ENCODE measurements around the gene THAP12. TPM values are rescaled to one million over a fixed set of nuclear protein-coding genes. Genes with fewer than 3 reads are reported as not detected.

Gene THAP12
- total and polyA plus RNA-seq, 2 experiments from 2014 or later, result 20.1 to 36.0 TPM

GRCh38 chr11:76410851-76411357 lies 30.0 kb upstream of the THAP12 start:
- Histone ChIP-seq H4K20me1 (replicated peaks; ENCODE audit: insufficient read depth) (0 out of 2 replicates have a peak, but pooled peaks cover 5% of the 10 kb centered on the region), H3K79me2 (replicated peaks; ENCODE audit: insufficient read depth) (no peaks in the 10 kb centered on the region), H3K27ac (ENCODE audit: low read depth) (no peak overlapping the region), H3K27me3 (ENCODE audit: insufficient read depth) (no peaks in the 10 kb centered on the region), H3K4me3 (no peak overlapping the region), H3K4me2 (no peak overlapping the region), H3K9me2 (ENCODE audit: insufficient read depth) (no peaks in the 10 kb centered on the region), H3K36me3 (ENCODE audit: insufficient read depth) (no peaks in the 10 kb centered on the region), H3F3A (replicated peaks; ENCODE audit: low read depth) (no peaks in the 10 kb centered on the region), H2AFZ (no peak overlapping the region), H3K4me1 (ENCODE audit: insufficient read depth) (no peaks in the 10 kb centered on the region; the same call in 1 of the 2 replicates)
- no peak overlapping the region for H3K4me3 Mint-ChIP-seq
- H3K27me3 Mint-ChIP-seq (ENCODE audit: insufficient read depth, low read depth, poor library complexity), result no peaks in the 10 kb centered on the region
- H3K27ac Mint-ChIP-seq, result no peak overlapping the region
- H3K36me3 Mint-ChIP-seq (ENCODE audit: low read depth), result no peaks in the 10 kb centered on the region
- no peak for ATAC-seq
- H3K4me1 Mint-ChIP-seq, result peaks cover 5% of the 10 kb centered on the region
- DNase-seq (ENCODE audit: low spot score), result no peak
- TF ChIP-seq EZH2 (IDR thresholded peaks at IDR 0.05; ENCODE audit: low read depth, unreplicated experiment) (no peak), REST (IDR thresholded peaks at IDR 0.05; ENCODE audit: unreplicated experiment) (no peak), JUNB (IDR thresholded peaks at IDR 0.05; ENCODE audit: unreplicated experiment) (no peak)
- H3K9me3 Mint-ChIP-seq, result no peaks in the 10 kb centered on the region

- Histone ChIP-seq H3K4me1 (ENCODE audit: insufficient read depth) (no peaks in the 10 kb centered on the region; the same call in 1 of the 2 replicates), H3K27me3 (ENCODE audit: insufficient read depth) (no peaks in the 10 kb centered on the region), H3K36me3 (ENCODE audit: insufficient read depth) (no peaks in the 10 kb centered on the region), H3K4me2 (no peak overlapping the region), H2AFZ (no peak overlapping the region), H4K20me1 (replicated peaks; ENCODE audit: insufficient read depth) (0 out of 2 replicates have a peak, but pooled peaks cover 5% of the 10 kb centered on the region), H3K79me2 (replicated peaks; ENCODE audit: insufficient read depth) (no peaks in the 10 kb centered on the region), H3K27ac (ENCODE audit: low read depth) (no peak overlapping the region), H3F3A (replicated peaks; ENCODE audit: low read depth) (no peaks in the 10 kb centered on the region), H3K9me2 (ENCODE audit: insufficient read depth) (peaks cover 6% of the 10 kb centered on the region; the same call in 1 of the 2 replicates), H3K4me3 (no peak overlapping the region)
- Mint-ChIP-seq H3K27ac (no peak overlapping the region), H3K9me3 (no peaks in the 10 kb centered on the region), H3K36me3 (ENCODE audit: low read depth) (0 out of 3 replicates have a peak, but pooled peaks cover 2% of the 10 kb centered on the region), H3K4me1 (peaks cover 5% of the 10 kb centered on the region), H3K27me3 (ENCODE audit: insufficient read depth, low read depth, poor library complexity) (no peaks in the 10 kb centered on the region), H3K4me3 (no peak overlapping the region; the same call in 2 of the 3 replicates)
- DNase-seq (ENCODE audit: low spot score) (no peak), ATAC-seq (no peak)
- TF ChIP-seq NANOG (IDR thresholded peaks at IDR 0.05; ENCODE audit: borderline replicate concordance) (no peak), REST (IDR thresholded peaks at IDR 0.05; ENCODE audit: unreplicated experiment) (no peak), JUNB (IDR thresholded peaks at IDR 0.05; ENCODE audit: unreplicated experiment) (no peak), ZNF331 (CRISPR knock-in tag; IDR thresholded peaks at IDR 0.05; ENCODE audit: low read depth) (no peak)
These were observed 27.4 kb upstream of the THAP12 start for GRCh38 chr11:76408171-76408965.
